ENCODE measurements around the gene PRKCH.
"Not testable (repeated sequence)": the region's sequence is repeated elsewhere in the genome, so short reads cannot be mapped to it uniquely, and the experiment has no call there.

The PRKCH gene

GRCh38 chr14:61395115-61395725 is 73.8 kb downstream of the PRKCH start:
- no peak for DNase-seq

- DNase-seq: no peak
Measured at GRCh38 chr14:61396279-61396678, 74.9 kb downstream of the PRKCH start.

- no peak for DNase-seq
Measured at GRCh38 chr14:61396694-61397093, 75.3 kb downstream of the PRKCH start.

GRCh38 chr14:61397615-61398014 is 76.2 kb downstream of the PRKCH start:
- DNase-seq: no peak

GRCh38 chr14:61398221-61398620 is 76.8 kb downstream of the PRKCH start:
- no peak for DNase-seq

- no peak for DNase-seq
Measured at GRCh38 chr14:61399365-61399764, 78.0 kb downstream of the PRKCH start.

GRCh38 chr14:61401461-61401860 is 80.1 kb downstream of the PRKCH start:
- DNase-seq: no peak

- no peak for DNase-seq
Measured at GRCh38 chr14:61403411-61403810, 82.0 kb downstream of the PRKCH start.

GRCh38 chr14:61404637-61405036 is 83.3 kb downstream of the PRKCH start:
- no peak for DNase-seq

GRCh38 chr14:61406198-61406597 is 84.8 kb downstream of the PRKCH start:
- no peak for DNase-seq

GRCh38 chr14:61406675-61407074 is 85.3 kb downstream of the PRKCH start:
- no peak for DNase-seq

- DNase-seq: no peak
Measured at GRCh38 chr14:61408498-61408897, 87.1 kb downstream of the PRKCH start.

GRCh38 chr14:61409782-61410181 is 88.4 kb downstream of the PRKCH start:
- DNase-seq: no peak

GRCh38 chr14:61415934-61416333 is 94.6 kb downstream of the PRKCH start:
- DNase-seq: not testable (repeated sequence)

GRCh38 chr14:61416591-61416990 is 95.2 kb downstream of the PRKCH start:
- no peak for DNase-seq

- DNase-seq: no peak
Measured at GRCh38 chr14:61417141-61417540, 95.8 kb downstream of the PRKCH start.

- DNase-seq: no peak
Measured at GRCh38 chr14:61417883-61418455, 96.6 kb downstream of the PRKCH start.

- DNase-seq: no peak
Measured at GRCh38 chr14:61418746-61419145, 97.4 kb downstream of the PRKCH start.

- no peak for DNase-seq
Measured at GRCh38 chr14:61419201-61419600, 97.8 kb downstream of the PRKCH start.

GRCh38 chr14:61420326-61420725 is 98.9 kb downstream of the PRKCH start:
- no peak for DNase-seq

GRCh38 chr14:61421212-61421923 is 100.0 kb downstream of the PRKCH start:
- no peak for DNase-seq

GRCh38 chr14:61426048-61426447 is 104.7 kb downstream of the PRKCH start:
- DNase-seq: no peak

GRCh38 chr14:61428261-61428660 is 106.9 kb downstream of the PRKCH start:
- no peak for DNase-seq

GRCh38 chr14:61429316-61429715 is 107.9 kb downstream of the PRKCH start:
- no peak for DNase-seq
